ENCODE results near the gene TSPAN1. TPM values are rescaled to one million over a fixed set of nuclear protein-coding genes. Genes with fewer than 3 reads are reported as not detected.
A peak's percentile ranks its signal among the peaks of the same experiment; 100 is the strongest.

Gene TSPAN1
- polyA plus RNA-seq, 3 donors from 2014 or later: not detected

- peaks cover 1 to 6% (median 4%) of the 10 kb centered on the region in 3 donors for H3K27me3 Mint-ChIP-seq (ENCODE audit: low read depth in 3 of 3)
- peak within 1 kb of the TSS; percentile 37 to 90 (median 80) for H3K27ac Mint-ChIP-seq
- H3K36me3 Mint-ChIP-seq: peaks cover 0 to 13% (median 4%) of the 10 kb centered on the region in 3 donors
- peak within 1 kb of the TSS; percentile 81 to 84 (median 83) for H3K4me3 Mint-ChIP-seq
- H3K4me1 Mint-ChIP-seq: peaks cover 26 to 28% of the 10 kb centered on the region in 2 donors
- no peaks in the 10 kb centered on the region for H3K9me3 Mint-ChIP-seq
- peak; percentile 73 to 78 (median 76) for DNase-seq
These were observed 23.3 kb downstream of the TSPAN1 start, which contains the start of gene POMGNT1 for GRCh38 chr1:46197964-46198811. TSS of gene POMGNT1 (minus strand) at chr1:46198434. CDS start at chr1:46197821, 613 bp downstream.

GRCh38 chr1:46199233-46199749 lies 24.4 kb downstream of the TSPAN1 start:
- DNase-seq: no peak
- Mint-ChIP-seq H3K36me3 (peaks cover 0 to 13% (median 4%) of the 10 kb centered on the region in 3 donors), H3K27ac (peak overlapping the region in 1 of 6 donors; percentile 12), H3K9me3 (no peaks in the 10 kb centered on the region), H3K27me3 (ENCODE audit: low read depth in 3 of 3) (peaks cover 1 to 6% (median 5%) of the 10 kb centered on the region in 3 donors), H3K4me1 (peaks cover 26 to 30% of the 10 kb centered on the region in 2 donors), H3K4me3 (peak overlapping the region in 4 of 5 donors; percentile 58 to 83 (median 77))

DNA sequence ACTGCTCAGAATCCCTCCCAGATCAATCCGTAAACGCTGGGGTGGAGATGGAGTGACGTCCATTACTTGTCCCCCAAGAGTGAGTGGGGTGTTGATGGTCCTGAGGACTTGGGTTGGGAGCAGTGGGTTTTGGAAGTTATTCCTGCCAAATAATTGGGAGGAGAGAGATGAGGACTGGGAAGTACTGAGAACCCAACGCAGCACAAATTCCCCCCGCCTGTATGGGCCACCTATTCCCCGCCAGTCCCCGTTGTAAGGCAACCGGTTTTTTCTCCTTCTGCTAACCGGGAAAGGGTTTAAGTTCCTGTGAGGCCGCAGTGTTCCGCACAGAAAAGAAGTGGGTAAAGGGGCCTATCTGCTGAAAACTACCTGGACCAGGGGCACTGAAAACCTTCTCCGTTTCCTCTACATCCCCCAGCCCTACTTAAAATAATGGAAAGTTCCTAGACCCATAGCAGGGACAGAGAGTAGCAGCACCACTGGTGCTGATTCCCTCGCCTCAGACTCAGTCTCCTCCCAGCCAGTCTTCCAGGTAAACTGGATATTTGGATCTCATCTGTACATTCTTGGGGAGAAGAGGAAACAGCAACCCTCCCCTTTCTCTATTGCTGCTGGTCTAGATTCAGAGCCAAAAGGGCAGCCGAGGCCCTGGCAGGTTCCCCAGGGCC lies 29.0 kb downstream of the TSPAN1 start:
- Mint-ChIP-seq H3K36me3 (no peaks in the 10 kb centered on the region), H3K4me1 (peaks cover 12 to 15% of the 10 kb centered on the region in 2 donors), H3K9me3 (no peaks in the 10 kb centered on the region), H3K27me3 (ENCODE audit: low read depth in 3 of 3) (peaks cover 3 to 6% (median 4%) of the 10 kb centered on the region in 3 donors), H3K27ac (peak overlapping the region in 1 of 6 donors; percentile 14), H3K4me3 (peak overlapping the region; percentile 15 to 77 (median 59))
- no peak for DNase-seq

- DNase-seq: no peak
- no peaks in the 10 kb centered on the region for H3K9me3 Mint-ChIP-seq
- peaks cover 9 to 10% of the 10 kb centered on the region in 2 donors for H3K4me1 Mint-ChIP-seq
- no peak overlapping the region for H3K27ac Mint-ChIP-seq
- H3K27me3 Mint-ChIP-seq (ENCODE audit: low read depth in 3 of 3): peaks cover 3 to 6% (median 4%) of the 10 kb centered on the region in 3 donors
- no peaks in the 10 kb centered on the region for H3K36me3 Mint-ChIP-seq
- H3K4me3 Mint-ChIP-seq: peak overlapping the region in 2 of 5 donors; percentile 15 to 77
These were observed 29.5 kb downstream of the TSPAN1 start for GRCh38 chr1:46204406-46204742.

DNA sequence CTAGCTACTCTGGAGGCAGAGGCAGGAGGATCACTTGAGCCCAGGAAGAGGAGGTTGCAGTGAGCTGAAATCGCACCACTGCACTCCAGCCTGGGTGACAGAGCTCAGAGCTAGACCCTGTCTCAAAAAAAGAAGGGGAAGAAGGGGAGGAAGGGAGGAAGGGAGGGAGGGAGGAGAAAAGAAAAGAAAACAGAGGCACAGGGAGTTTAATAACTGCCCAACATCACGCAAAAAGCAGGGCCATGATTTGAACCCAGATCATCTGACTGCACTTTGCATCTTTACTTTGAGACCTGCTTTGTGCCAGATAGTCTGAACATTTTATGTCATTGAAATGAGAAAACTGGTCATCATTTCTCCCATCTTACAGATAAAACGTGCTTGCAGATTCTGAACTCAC lies 30.3 kb downstream of the TSPAN1 start:
- Mint-ChIP-seq H3K27ac (peak overlapping the region in 1 of 6 donors; percentile 16), H3K9me3 (no peaks in the 10 kb centered on the region), H3K4me3 (no peak overlapping the region), H3K36me3 (no peaks in the 10 kb centered on the region), H3K4me1 (peaks cover 9% of the 10 kb centered on the region in 2 donors), H3K27me3 (ENCODE audit: low read depth in 3 of 3) (peaks cover 3 to 6% (median 4%) of the 10 kb centered on the region in 3 donors)
- DNase-seq: no peak

DNA sequence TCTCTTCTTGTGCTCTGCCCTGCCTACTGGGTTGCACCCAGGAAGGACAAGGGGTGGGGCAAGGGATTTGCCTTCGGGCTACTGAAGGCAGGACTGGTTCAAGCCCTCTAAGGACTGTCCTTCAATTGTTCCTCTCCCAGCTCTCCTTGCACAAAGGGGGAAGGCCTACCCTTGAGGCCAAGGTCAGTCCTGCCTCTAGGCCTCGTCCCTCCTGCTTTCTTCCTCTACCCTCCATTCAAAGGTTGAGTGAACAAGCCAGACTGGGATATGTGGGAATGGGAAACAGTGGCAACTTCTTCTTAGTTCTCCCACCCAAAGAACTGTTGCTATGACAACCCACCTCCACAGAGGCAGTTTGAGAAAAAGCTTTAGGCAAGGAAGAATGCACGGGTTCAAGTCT lies 30.9 kb downstream of the TSPAN1 start:
- Mint-ChIP-seq H3K9me3 (no peaks in the 10 kb centered on the region), H3K27me3 (ENCODE audit: low read depth in 3 of 3) (peaks cover 2 to 6% (median 4%) of the 10 kb centered on the region in 3 donors), H3K36me3 (no peaks in the 10 kb centered on the region), H3K27ac (no peak overlapping the region), H3K4me3 (no peak overlapping the region), H3K4me1 (peaks cover 9% of the 10 kb centered on the region in 2 donors)
- no peak for DNase-seq

DNA sequence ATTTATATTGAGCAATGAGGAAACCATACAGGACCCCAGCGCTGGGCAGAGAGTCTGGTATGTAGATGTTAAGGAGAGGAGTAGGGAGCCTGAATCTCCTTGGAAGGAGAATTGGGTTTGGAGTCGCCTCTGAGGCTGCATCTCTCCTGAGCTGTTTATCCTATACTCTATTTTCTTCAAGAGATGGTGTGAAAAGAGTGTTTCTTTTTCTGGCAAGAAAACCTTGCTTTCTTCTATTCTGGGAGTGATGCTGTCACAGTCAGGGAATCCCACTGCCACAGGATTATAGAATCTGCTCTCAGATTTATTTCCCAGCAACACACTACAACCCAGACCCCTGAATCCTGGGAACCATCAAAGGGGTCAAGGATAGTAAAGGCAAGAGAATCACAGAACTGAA lies 31.5 kb downstream of the TSPAN1 start:
- DNase-seq: no peak
- Mint-ChIP-seq H3K9me3 (no peaks in the 10 kb centered on the region), H3K27me3 (ENCODE audit: low read depth in 3 of 3) (peaks cover 2 to 6% (median 4%) of the 10 kb centered on the region in 3 donors), H3K36me3 (no peaks in the 10 kb centered on the region), H3K4me1 (peaks cover 9% of the 10 kb centered on the region in 2 donors), H3K27ac (no peak overlapping the region), H3K4me3 (no peak overlapping the region)

GRCh38 chr1:46210561-46210960 lies 35.7 kb downstream of the TSPAN1 start:
- DNase-seq: no peak
- Mint-ChIP-seq H3K27me3 (ENCODE audit: low read depth in 3 of 3) (no peaks in the 10 kb centered on the region), H3K9me3 (no peaks in the 10 kb centered on the region), H3K36me3 (no peaks in the 10 kb centered on the region), H3K4me1 (no peaks in the 10 kb centered on the region), H3K27ac (no peak overlapping the region), H3K4me3 (no peak overlapping the region)

DNA sequence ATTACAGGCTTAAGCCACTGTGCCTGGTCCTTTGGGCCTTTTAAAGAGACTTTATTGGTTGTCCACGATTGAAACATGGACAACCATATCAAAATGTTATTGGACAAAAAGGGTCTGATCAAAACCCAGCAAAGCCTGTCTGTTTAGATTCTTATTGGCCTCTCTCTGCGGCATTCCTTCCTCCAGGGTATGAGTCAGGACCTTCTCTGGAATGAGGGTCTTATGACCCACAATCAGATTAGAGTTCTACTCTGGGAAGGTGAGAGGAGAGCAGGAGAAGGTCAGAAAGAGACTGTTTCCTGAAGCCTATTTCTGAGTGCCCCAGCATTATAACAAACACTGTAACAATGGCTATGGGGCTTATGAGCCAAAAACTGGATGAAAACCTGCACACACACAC lies 36.2 kb downstream of the TSPAN1 start:
- H3K9me3 Mint-ChIP-seq: no peaks in the 10 kb centered on the region

GRCh38 chr1:46215504-46215903 lies 40.6 kb downstream of the TSPAN1 start:
- no peak overlapping the region for H3K27ac Mint-ChIP-seq

More for the DNA sequence above, 36.2 kb downstream of the TSPAN1 start:
- Mint-ChIP-seq H3K4me1 (no peaks in the 10 kb centered on the region), H3K4me3 (no peak overlapping the region), H3K36me3 (no peaks in the 10 kb centered on the region), H3K27ac (no peak overlapping the region), H3K27me3 (ENCODE audit: low read depth in 3 of 3) (no peaks in the 10 kb centered on the region)
- no peak for DNase-seq

GRCh38 chr1:46218443-46218842 lies 43.6 kb downstream of the TSPAN1 start:
- H3K36me3 Mint-ChIP-seq: no peaks in the 10 kb centered on the region
- no peak for DNase-seq
- H3K4me3 Mint-ChIP-seq: no peak overlapping the region
- peaks cover 0 to under 1% (median 0%) of the 10 kb centered on the region in 3 donors for H3K27me3 Mint-ChIP-seq (ENCODE audit: low read depth in 3 of 3)
- H3K27ac Mint-ChIP-seq: no peak overlapping the region
- no peaks in the 10 kb centered on the region for H3K9me3 Mint-ChIP-seq
- no peaks in the 10 kb centered on the region for H3K4me1 Mint-ChIP-seq

More at GRCh38 chr1:46215504-46215903, 40.6 kb downstream of the TSPAN1 start:
- Mint-ChIP-seq H3K36me3 (no peaks in the 10 kb centered on the region), H3K4me1 (no peaks in the 10 kb centered on the region), H3K9me3 (no peaks in the 10 kb centered on the region), H3K27me3 (ENCODE audit: low read depth in 3 of 3) (no peaks in the 10 kb centered on the region), H3K4me3 (no peak overlapping the region)
- no peak for DNase-seq

GRCh38 chr1:46219551-46220520 lies 44.9 kb downstream of the TSPAN1 start:
- no peak for DNase-seq
- Mint-ChIP-seq H3K27ac (no peak overlapping the region), H3K4me1 (peaks cover 0 to 2% of the 10 kb centered on the region in 2 donors), H3K9me3 (no peaks in the 10 kb centered on the region), H3K4me3 (no peak overlapping the region), H3K27me3 (ENCODE audit: low read depth in 3 of 3) (peaks cover 0 to 6% (median 0%) of the 10 kb centered on the region in 3 donors), H3K36me3 (no peaks in the 10 kb centered on the region)

GRCh38 chr1:46220808-46221207 lies 45.9 kb downstream of the TSPAN1 start:
- Mint-ChIP-seq H3K4me1 (peaks cover 0 to 2% of the 10 kb centered on the region in 2 donors), H3K27me3 (ENCODE audit: low read depth in 3 of 3) (peaks cover 0 to 6% (median 0%) of the 10 kb centered on the region in 3 donors), H3K36me3 (no peaks in the 10 kb centered on the region), H3K4me3 (no peak overlapping the region), H3K27ac (no peak overlapping the region), H3K9me3 (no peaks in the 10 kb centered on the region)
- no peak for DNase-seq

Data from immature natural killer cell (primary cell).